Urinary bladder (tissue), 4 donors: Measurements from ENCODE around the gene GINS3. TPM values are rescaled to one million over a fixed set of nuclear protein-coding genes. Genes with fewer than 3 reads are reported as not detected.

Experiments used
- DNase-seq: peaks from one replicate; pipeline ENCODE4 v3.0.0-alpha.2; 2015; ENCODE audit errors: extremely low spot score
- H3K27ac ChIP-seq: one replicate; pipeline ENCODE4 v1.5.1; 2013; ENCODE audit warnings: low read depth, mild to moderate bottlenecking, moderate library complexity
- H3K36me3 ChIP-seq: one replicate; pipeline ENCODE4 v1.6.1; 2013; ENCODE audit warnings: mild to moderate bottlenecking, moderate library complexity; ENCODE audit not compliant: insufficient read depth
- H3K4me1 ChIP-seq: one replicate; pipeline ENCODE4 v1.6.1; 2013; ENCODE audit warnings: mild to moderate bottlenecking, moderate library complexity; ENCODE audit not compliant: insufficient read depth
- H3K4me3 ChIP-seq: one replicate; pipeline ENCODE4 v1.5.1; 2013; ENCODE audit warnings: low read depth, low read length
- WGBS: extraction: QIAGEN DNeasy Blood & Tissue Kit; methylation state at CpG from one replicate; pipeline ENCODE4 v1.1.7; 2013; 5-methylcytosine and 5-hydroxymethylcytosine counted together
- polyA plus RNA-seq: library from polyadenylated mRNA; stranded (reverse); fragments of 200-250 nt; gene quantifications from one replicate; pipeline ENCODE4 v1.2.3, GENCODE V29; 2013
- total RNA-seq: library from RNA; depleted of rRNA; stranded (reverse); fragments of >200 nt; gene quantifications from one replicate; pipeline ENCODE4 v1.2.3, GENCODE V29; 2014
- donor health status: healthy with polysubstance abuse.
- donor health status: healthy.

Gene GINS3
- total RNA-seq: 6.5 TPM
- polyA plus RNA-seq: 3.3 TPM

DNA sequence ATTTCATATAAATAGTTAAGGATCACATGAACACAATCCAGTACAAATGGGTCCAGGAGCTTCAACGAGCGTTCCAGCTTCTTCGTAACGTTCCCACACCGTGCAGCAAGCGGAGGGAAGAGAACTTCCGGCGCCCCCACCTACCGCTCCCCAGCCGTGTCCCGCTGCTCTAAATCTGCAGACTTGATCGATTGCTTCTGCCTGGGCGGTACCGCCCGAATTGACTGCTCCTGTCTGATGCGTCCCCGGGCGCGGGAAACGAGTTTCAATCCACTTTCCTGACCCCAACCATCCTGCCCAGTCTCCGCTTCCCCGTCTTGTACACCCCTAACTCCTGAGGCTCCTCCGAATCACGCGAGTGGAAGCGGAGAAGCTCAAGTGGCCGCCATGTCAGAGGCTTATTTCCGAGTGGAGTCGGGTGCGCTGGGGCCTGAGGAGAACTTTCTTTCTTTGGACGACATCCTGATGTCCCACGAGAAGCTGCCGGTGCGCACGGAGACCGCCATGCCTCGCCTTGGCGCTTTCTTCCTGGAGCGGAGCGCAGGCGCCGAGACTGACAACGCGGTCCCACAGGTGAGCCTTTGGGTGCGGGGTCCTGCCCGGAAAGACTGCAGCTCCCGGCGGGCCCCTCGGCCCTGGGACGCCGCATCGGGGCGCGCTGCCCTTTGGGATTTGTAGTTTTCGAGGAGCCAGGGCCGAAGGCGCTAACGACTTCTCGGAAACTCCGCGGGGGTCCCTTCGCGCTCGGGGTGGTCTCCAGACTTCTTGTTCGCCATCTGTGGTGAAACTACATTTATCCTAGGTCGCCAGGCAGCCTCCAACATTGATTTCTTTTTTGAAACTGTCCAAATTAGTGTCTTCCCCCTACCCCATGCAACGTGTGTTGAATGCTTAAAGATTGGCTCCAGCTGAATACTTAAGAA lies at the start of gene GINS3:
GINS3 (plus strand) TSS at position 257 of the 923 bp plus-strand sequence; CDS start at position 388, 131 bp downstream.
- H3K36me3 ChIP-seq: no peaks in the 10 kb centered on the region
- peak; percentile 70 for DNase-seq
- H3K4me1 ChIP-seq: no peaks in the 10 kb centered on the region
- H3K4me3 ChIP-seq: peak within 1 kb of the TSS; percentile 70
- peak within 1 kb of the TSS; percentile 18 for H3K27ac ChIP-seq
- under 1% methylated on average over 67 of the region's 67 CpGs for WGBS

DNA sequence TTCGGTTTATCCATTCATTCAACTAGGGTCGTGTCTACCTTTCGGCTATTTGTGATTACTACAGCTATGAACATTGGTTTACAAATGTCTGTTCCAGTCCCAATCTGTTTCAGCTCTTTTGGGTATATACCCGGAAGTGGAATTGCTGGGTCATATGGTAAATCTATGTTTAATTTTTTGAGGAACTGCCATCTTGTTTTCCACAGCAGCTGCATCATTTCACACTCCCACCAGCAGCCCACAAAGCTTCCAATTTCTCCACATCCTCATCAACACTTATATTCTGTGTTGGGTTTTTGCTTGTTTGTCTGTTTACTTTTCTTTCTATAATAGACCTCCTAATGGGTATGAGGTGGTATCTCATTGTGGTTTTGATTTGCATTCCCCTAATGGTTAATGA lies 48.7 kb upstream of the GINS3 start:
- no peaks in the 10 kb centered on the region for H3K4me1 ChIP-seq
- peak overlapping the region; percentile 2 for H3K27ac ChIP-seq
- DNase-seq: no peak
- no peak overlapping the region for H3K4me3 ChIP-seq
- no peaks in the 10 kb centered on the region for H3K36me3 ChIP-seq
- WGBS: 80% methylated on average over 4 of the region's 4 CpGs

DNA sequence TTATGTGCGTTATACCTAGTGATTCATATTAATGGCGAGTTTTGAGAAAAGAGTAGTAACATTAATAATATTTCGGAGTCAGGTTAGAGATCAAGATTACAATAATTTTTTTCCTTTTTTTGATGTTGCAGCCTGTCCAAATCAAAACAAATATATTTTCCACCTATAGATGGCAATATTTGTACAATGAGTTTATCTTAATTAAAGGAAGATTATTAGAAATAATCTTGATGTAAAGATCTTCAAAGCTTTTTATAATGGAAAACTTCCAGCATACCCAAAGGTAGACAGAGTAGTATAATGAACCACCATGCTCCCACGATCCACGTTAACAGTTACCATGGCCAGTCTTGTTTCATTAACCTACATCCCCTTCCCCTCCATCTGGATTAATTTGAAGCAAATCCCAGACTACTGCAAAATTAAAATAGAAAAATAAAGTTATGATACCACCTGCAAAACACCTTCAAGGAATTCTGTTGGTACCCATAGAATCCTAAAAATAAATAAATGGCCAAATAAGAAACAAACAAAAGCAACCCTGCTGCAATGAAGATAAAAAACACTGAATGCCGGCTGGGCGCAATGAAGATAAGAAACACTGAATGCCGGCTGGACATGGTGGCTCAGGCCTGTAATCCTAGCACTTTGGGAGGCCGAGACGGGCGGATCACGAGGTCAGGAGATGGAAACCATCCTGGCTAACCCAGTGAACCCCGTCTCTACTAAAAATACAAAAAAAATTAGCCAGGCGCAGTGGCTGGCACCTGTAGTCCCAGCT lies 46.5 kb upstream of the GINS3 start:
- no peak for DNase-seq
- no peak overlapping the region for H3K27ac ChIP-seq
- no peaks in the 10 kb centered on the region for H3K4me1 ChIP-seq
- H3K36me3 ChIP-seq: no peaks in the 10 kb centered on the region
- H3K4me3 ChIP-seq: no peak overlapping the region
- 76% methylated on average over 14 of the region's 14 CpGs for WGBS

- 53% methylated on average over 5 of the region's 5 CpGs for WGBS
- Histone ChIP-seq H3K4me3 (no peak overlapping the region), H3K4me1 (no peaks in the 10 kb centered on the region), H3K36me3 (no peaks in the 10 kb centered on the region), H3K27ac (no peak overlapping the region)
- DNase-seq: no peak
Observed at GRCh38 chr16:58346831-58347371, 45.4 kb upstream of the GINS3 start.

DNA sequence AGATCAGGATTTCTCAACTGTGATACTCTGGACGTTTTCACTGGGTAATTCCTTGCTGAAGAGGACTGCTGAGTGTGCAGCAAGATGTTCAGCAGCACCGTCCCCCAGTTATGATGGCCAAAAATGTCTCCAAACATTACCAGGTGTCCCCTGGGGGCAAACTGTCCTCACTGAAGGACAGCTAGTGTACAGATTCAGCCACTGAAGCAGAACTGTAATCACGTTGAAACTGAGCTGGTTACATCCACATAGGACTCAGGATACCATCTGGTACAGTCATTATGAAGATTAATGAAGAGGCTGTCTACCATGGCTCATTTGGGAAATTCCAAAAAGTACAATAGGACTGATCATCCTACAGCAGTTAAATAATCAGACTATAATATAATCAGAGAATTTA lies 43.3 kb upstream of the GINS3 start:
- Histone ChIP-seq H3K4me3 (no peak overlapping the region), H3K27ac (no peak overlapping the region), H3K4me1 (no peaks in the 10 kb centered on the region), H3K36me3 (no peaks in the 10 kb centered on the region)
- DNase-seq: no peak
- 44% methylated on average over 3 of the region's 3 CpGs for WGBS

- Histone ChIP-seq H3K36me3 (no peaks in the 10 kb centered on the region), H3K4me1 (no peaks in the 10 kb centered on the region), H3K4me3 (no peak overlapping the region), H3K27ac (no peak overlapping the region)
- WGBS: 73% methylated on average over 8 of the region's 8 CpGs
- no peak for DNase-seq
Observed at GRCh38 chr16:58352690-58353089, 39.6 kb upstream of the GINS3 start.

- H3K4me1 ChIP-seq: no peaks in the 10 kb centered on the region
- DNase-seq: no peak
- no peaks in the 10 kb centered on the region for H3K36me3 ChIP-seq
- H3K27ac ChIP-seq: no peak overlapping the region
- H3K4me3 ChIP-seq: no peak overlapping the region
Observed at GRCh38 chr16:58360041-58360634, 32.1 kb upstream of the GINS3 start.

GRCh38 chr16:58361726-58362125 lies 30.5 kb upstream of the GINS3 start:
- Histone ChIP-seq H3K4me3 (no peak overlapping the region), H3K36me3 (no peaks in the 10 kb centered on the region), H3K4me1 (no peaks in the 10 kb centered on the region), H3K27ac (no peak overlapping the region)
- no peak for DNase-seq

DNA sequence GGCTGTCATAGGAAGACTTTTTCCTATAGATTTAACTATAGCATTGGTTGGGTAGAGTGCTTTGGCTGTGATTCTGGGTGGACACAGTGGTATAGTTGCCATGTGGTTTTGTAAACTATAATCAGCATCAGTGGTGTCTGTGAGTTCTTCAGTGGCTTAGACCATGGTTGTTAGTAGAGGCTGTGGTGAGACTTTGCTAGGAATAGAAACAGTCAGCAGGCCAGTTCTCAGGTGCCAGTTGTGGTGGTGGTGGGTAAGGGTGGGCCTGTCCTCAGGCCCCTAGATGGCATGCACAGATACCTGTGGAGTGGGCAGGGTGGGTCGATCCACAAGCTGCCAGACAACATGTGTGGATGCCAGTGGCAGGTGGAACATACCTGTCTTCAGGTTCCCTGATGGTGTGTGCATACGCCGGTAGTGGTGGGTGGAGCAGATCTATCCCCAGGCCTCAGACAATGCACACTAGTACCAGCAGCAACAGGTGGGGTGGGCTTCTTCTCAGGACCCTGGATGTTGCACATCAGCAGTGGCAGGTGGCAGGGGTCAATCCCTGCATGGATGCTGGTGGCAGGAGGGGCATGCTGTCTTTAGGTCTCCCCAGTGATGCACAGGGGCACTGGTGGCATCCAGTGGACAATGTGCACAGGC lies 28.4 kb upstream of the GINS3 start:
- 86% methylated on average over 3 of the region's 3 CpGs for WGBS
- H3K27ac ChIP-seq: no peak overlapping the region
- no peaks in the 10 kb centered on the region for H3K36me3 ChIP-seq
- no peaks in the 10 kb centered on the region for H3K4me1 ChIP-seq
- no peak for DNase-seq
- no peak overlapping the region for H3K4me3 ChIP-seq

DNA sequence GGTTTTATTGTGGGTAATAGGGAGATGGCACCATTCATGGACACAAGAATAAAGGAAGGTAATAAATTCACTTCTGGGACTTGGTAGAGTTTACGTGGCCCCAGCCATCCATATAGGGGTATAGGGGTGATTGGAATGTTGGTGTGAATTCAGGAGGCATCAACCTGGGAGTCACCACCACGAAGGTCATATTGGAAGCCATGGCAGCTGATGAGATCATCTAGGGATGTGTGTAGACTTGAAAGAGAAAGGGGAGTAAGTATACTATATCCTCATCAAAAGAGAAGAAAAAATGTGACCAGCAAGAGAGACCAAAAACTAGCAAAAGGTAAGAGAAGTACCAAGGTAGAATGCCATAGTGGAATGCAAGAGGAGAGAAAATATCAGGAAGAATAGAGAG lies 26.6 kb upstream of the GINS3 start:
- Histone ChIP-seq H3K27ac (no peak overlapping the region), H3K4me3 (no peak overlapping the region), H3K4me1 (no peaks in the 10 kb centered on the region), H3K36me3 (no peaks in the 10 kb centered on the region)
- no peak for DNase-seq
- 46% methylated on average over 2 of the region's 2 CpGs for WGBS

DNA sequence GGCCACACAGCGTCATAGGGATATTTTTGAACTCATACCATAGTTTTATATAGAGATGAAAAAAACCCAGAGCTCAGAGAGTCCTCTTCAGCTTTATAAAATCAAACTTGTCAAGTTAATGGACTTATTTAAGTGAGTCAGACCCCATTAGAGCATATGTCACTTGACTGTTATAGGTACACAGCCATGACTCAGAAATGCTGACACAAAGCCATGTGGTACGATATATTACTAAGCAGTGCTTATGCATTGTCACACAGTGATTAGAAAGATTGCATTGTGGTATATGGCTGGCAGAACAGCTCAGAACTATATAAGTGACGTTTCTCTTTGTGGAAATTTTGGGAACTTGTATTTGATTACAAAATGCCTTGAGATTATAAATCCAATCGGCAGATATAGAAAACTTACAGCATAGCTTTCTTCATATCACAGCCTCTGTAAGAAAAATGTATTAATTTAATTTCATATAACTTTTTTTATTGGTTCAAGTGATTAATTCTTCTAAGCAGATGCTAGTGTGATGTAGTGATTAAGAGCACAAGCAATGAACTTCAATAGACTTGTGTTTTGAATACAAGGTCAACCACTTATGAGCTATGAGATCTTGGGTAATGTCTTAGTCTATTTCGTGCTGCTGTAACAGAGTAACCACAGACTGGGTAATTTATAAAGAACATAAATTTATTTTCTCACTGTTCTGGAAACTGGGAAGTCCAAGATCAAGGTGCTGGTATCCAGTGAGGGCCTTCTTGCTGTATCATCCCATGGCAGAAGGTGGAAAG lies 25.8 kb upstream of the GINS3 start:
- H3K4me1 ChIP-seq: no peaks in the 10 kb centered on the region
- no peak overlapping the region for H3K27ac ChIP-seq
- H3K36me3 ChIP-seq: no peaks in the 10 kb centered on the region
- WGBS: 65% methylated on average over 5 of the region's 5 CpGs
- no peak overlapping the region for H3K4me3 ChIP-seq
- DNase-seq: no peak

DNA sequence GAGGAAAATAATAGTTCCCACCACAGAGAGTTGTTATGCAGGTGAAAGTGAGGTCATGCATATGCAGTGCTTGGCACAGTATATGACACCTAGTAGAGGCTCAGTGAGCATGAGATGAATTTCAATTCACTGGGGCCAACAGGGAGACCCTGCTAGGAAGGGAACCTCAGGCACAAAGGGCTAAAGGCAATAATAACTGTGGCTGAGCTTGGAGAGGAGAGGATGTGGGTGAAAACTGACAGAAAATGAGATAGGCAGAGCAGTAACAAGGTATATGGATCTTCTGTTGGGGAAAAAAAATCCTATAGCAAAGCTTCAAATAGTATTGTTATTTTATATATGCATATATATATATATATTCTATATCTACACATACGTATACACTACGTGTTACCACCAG lies 25.0 kb upstream of the GINS3 start:
- Histone ChIP-seq H3K36me3 (no peaks in the 10 kb centered on the region), H3K4me3 (no peak overlapping the region), H3K4me1 (no peaks in the 10 kb centered on the region), H3K27ac (no peak overlapping the region)
- no peak for DNase-seq
- WGBS: 87% methylated on average over 2 of the region's 2 CpGs

DNA sequence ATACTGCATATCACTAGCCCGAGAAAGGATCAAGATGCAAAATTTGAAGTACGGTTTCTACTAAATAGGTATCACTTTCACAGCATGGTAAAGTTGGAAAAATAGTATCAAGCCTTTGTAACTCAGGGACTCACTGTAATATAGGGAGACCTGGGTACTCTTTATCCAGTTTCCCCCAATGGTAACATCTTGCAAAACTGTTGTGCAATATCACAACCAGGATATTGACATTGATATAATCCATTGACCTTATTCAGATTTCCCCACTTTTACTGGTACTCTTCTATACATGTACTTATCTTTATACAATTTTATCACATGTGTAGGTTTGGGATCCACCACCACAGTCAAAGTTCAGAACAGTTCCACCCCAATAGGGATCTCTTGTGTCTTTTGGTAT lies 20.4 kb upstream of the GINS3 start:
- WGBS: 95% methylated on average over 2 of the region's 2 CpGs
- Histone ChIP-seq H3K4me3 (no peak overlapping the region), H3K4me1 (no peaks in the 10 kb centered on the region), H3K27ac (no peak overlapping the region), H3K36me3 (no peaks in the 10 kb centered on the region)
- DNase-seq: no peak
